Measurements from ENCODE around the gene SEC23B.
A peak's percentile ranks its signal among the peaks of the same experiment; 100 is the strongest.

SEC23B gene

GRCh38 chr20:18566892-18567738, 59.4 kb downstream of the SEC23B start, which contains the start of gene SMIM26:
TSS of gene SMIM26 (plus strand) at chr20:18567432. CDS start at chr20:18567479, 47 bp downstream.
- Histone ChIP-seq H3K4me2 (ENCODE audit: insufficient read depth, low read length, poor library complexity, severe bottlenecking) (peak within 1 kb of the TSS; percentile 73), H4K91ac (ENCODE audit: low read depth, low read length, poor library complexity) (no peak within 1 kb of the TSS), H3K27ac (replicated peaks; ENCODE audit: low read length) (peak within 1 kb of the TSS; percentile 45), H3K9me3 (replicated peaks in 1 of 2; ENCODE audit: control insufficient read depth in 2 of 2, insufficient read depth in 1 of 2, low read depth in 1 of 2, low read length in 2 of 2) (no peaks in the 10 kb centered on the region), H2AFZ (ENCODE audit: low read length) (peak within 1 kb of the TSS; percentile 86), H3K4me3 (ENCODE audit: low read length in 2 of 2) (peak within 1 kb of the TSS; percentile 63 to 88), H3K4ac (ENCODE audit: low read length) (no peak within 1 kb of the TSS), H3K36me3 (replicated peaks in 1 of 2; ENCODE audit: control insufficient read depth in 2 of 2, insufficient read depth in 2 of 2, low read length in 2 of 2) (peaks cover 12 to 33% of the 10 kb centered on the region in 2 donors), H3K4me1 (ENCODE audit: control insufficient read depth in 2 of 2, insufficient read depth in 1 of 2, low read depth in 1 of 2, low read length in 2 of 2) (peaks cover 3 to 4% of the 10 kb centered on the region in 2 donors), H3K14ac (ENCODE audit: low read length) (peak within 1 kb of the TSS; percentile 64), H3K27me3 (ENCODE audit: control insufficient read depth in 3 of 3, insufficient read depth in 3 of 3, low read depth in 1 of 3, low read length in 3 of 3) (no peaks in the 10 kb centered on the region), H3K18ac (ENCODE audit: low read length) (peak within 1 kb of the TSS; percentile 92), H3K9ac (ENCODE audit: low read depth, low read length, poor library complexity) (peak within 1 kb of the TSS; percentile 97), H4K8ac (ENCODE audit: low read depth, low read length) (peak within 1 kb of the TSS; percentile 56), H2BK15ac (ENCODE audit: low read length) (no peak within 1 kb of the TSS), H3K79me1 (ENCODE audit: low read depth, low read length) (no peaks in the 10 kb centered on the region), H2AK5ac (ENCODE audit: low read depth, low read length) (no peak within 1 kb of the TSS), H2BK120ac (ENCODE audit: low read depth, low read length) (no peak within 1 kb of the TSS), H2BK5ac (ENCODE audit: low read length) (peak within 1 kb of the TSS; percentile 44), H2BK12ac (ENCODE audit: low read length) (no peak within 1 kb of the TSS), H3K23ac (ENCODE audit: low read depth, low read length, poor library complexity) (peak within 1 kb of the TSS; percentile 94)
- peak; percentile 67 for DNase-seq (ENCODE audit: low spot score)
- 100% methylated on average over 2 of the region's 51 CpGs; no CpG with 5 or more reads in 1 of the 2 donors for WGBS, 2 donors (ENCODE audit: extremely low coverage in 2 of 2, insufficient read length in 2 of 2, insufficient replicate concordance in 1 of 2)

GRCh38 chr20:18567739-18568091, 60.0 kb downstream of the SEC23B start:
- Histone ChIP-seq H3K27me3 (ENCODE audit: control insufficient read depth in 3 of 3, insufficient read depth in 3 of 3, low read depth in 1 of 3, low read length in 3 of 3) (no peaks in the 10 kb centered on the region), H2BK5ac (ENCODE audit: low read length) (no peak overlapping the region), H3K4me2 (ENCODE audit: insufficient read depth, low read length, poor library complexity, severe bottlenecking) (peak overlapping the region; percentile 73), H3K4me3 (ENCODE audit: low read length in 2 of 2) (peak overlapping the region; percentile 63 to 88), H3K23ac (ENCODE audit: low read depth, low read length, poor library complexity) (no peak overlapping the region), H2BK120ac (ENCODE audit: low read depth, low read length) (no peak overlapping the region), H2BK12ac (ENCODE audit: low read length) (no peak overlapping the region), H4K8ac (ENCODE audit: low read depth, low read length) (no peak overlapping the region), H3K4ac (ENCODE audit: low read length) (no peak overlapping the region), H3K79me1 (ENCODE audit: low read depth, low read length) (no peaks in the 10 kb centered on the region), H3K9me3 (replicated peaks in 1 of 2; ENCODE audit: control insufficient read depth in 2 of 2, insufficient read depth in 1 of 2, low read depth in 1 of 2, low read length in 2 of 2) (no peaks in the 10 kb centered on the region), H2BK15ac (ENCODE audit: low read length) (no peak overlapping the region), H2AK5ac (ENCODE audit: low read depth, low read length) (no peak overlapping the region), H3K36me3 (replicated peaks in 1 of 2; ENCODE audit: control insufficient read depth in 2 of 2, insufficient read depth in 2 of 2, low read length in 2 of 2) (peaks cover 12 to 30% of the 10 kb centered on the region in 2 donors), H3K9ac (ENCODE audit: low read depth, low read length, poor library complexity) (no peak overlapping the region), H2AFZ (ENCODE audit: low read length) (peak overlapping the region; percentile 86), H3K14ac (ENCODE audit: low read length) (no peak overlapping the region), H3K18ac (ENCODE audit: low read length) (no peak overlapping the region), H3K4me1 (ENCODE audit: control insufficient read depth in 2 of 2, insufficient read depth in 1 of 2, low read depth in 1 of 2, low read length in 2 of 2) (peaks cover 3 to 4% of the 10 kb centered on the region in 2 donors), H4K91ac (ENCODE audit: low read depth, low read length, poor library complexity) (no peak overlapping the region), H3K27ac (replicated peaks; ENCODE audit: low read length) (no peak overlapping the region)
- no peak for DNase-seq (ENCODE audit: low spot score)
- WGBS, 2 donors (ENCODE audit: extremely low coverage in 2 of 2, insufficient read length in 2 of 2, insufficient replicate concordance in 1 of 2), result no CpG with 5 or more reads among the region's 6 CpGs

GRCh38 chr20:18571009-18571408, 63.3 kb downstream of the SEC23B start:
- H4K91ac ChIP-seq (ENCODE audit: low read depth, low read length, poor library complexity), result no peak overlapping the region
- no peaks in the 10 kb centered on the region for H3K79me1 ChIP-seq (ENCODE audit: low read depth, low read length)
- H3K4me2 ChIP-seq (ENCODE audit: insufficient read depth, low read length, poor library complexity, severe bottlenecking), result no peak overlapping the region
- no peak overlapping the region for H3K9ac ChIP-seq (ENCODE audit: low read depth, low read length, poor library complexity)
- no peak overlapping the region for H3K18ac ChIP-seq (ENCODE audit: low read length)
- H3K27ac ChIP-seq (replicated peaks; ENCODE audit: low read length), result no peak overlapping the region
- H2AK5ac ChIP-seq (ENCODE audit: low read depth, low read length), result no peak overlapping the region
- H2BK15ac ChIP-seq (ENCODE audit: low read length), result no peak overlapping the region
- H3K23ac ChIP-seq (ENCODE audit: low read depth, low read length, poor library complexity), result no peak overlapping the region
- H3K27me3 ChIP-seq (ENCODE audit: control insufficient read depth in 3 of 3, insufficient read depth in 3 of 3, low read depth in 1 of 3, low read length in 3 of 3), result no peaks in the 10 kb centered on the region
- peaks cover 12 to 30% of the 10 kb centered on the region in 2 donors for H3K36me3 ChIP-seq (replicated peaks in 1 of 2; ENCODE audit: control insufficient read depth in 2 of 2, insufficient read depth in 2 of 2, low read length in 2 of 2)
- DNase-seq (ENCODE audit: low spot score), result no peak
- H3K14ac ChIP-seq (ENCODE audit: low read length), result no peak overlapping the region
- no peak overlapping the region for H4K8ac ChIP-seq (ENCODE audit: low read depth, low read length)
- no peak overlapping the region for H2BK12ac ChIP-seq (ENCODE audit: low read length)
- no peak overlapping the region for H3K4me3 ChIP-seq (ENCODE audit: low read length in 2 of 2)
- peaks cover 3 to 4% of the 10 kb centered on the region in 2 donors for H3K4me1 ChIP-seq (ENCODE audit: control insufficient read depth in 2 of 2, insufficient read depth in 1 of 2, low read depth in 1 of 2, low read length in 2 of 2)
- H2AFZ ChIP-seq (ENCODE audit: low read length), result no peak overlapping the region
- no peak overlapping the region for H2BK5ac ChIP-seq (ENCODE audit: low read length)
- WGBS, 2 donors (ENCODE audit: extremely low coverage in 2 of 2, insufficient read length in 2 of 2, insufficient replicate concordance in 1 of 2), result no CpG with 5 or more reads among the region's 2 CpGs
- H3K9me3 ChIP-seq (replicated peaks in 1 of 2; ENCODE audit: control insufficient read depth in 2 of 2, insufficient read depth in 1 of 2, low read depth in 1 of 2, low read length in 2 of 2), result no peaks in the 10 kb centered on the region
- no peak overlapping the region for H3K4ac ChIP-seq (ENCODE audit: low read length)
- H2BK120ac ChIP-seq (ENCODE audit: low read depth, low read length), result no peak overlapping the region

- no peak for DNase-seq (ENCODE audit: low spot score)
- H2AFZ ChIP-seq (ENCODE audit: low read length), result no peak overlapping the region
- no peak overlapping the region for H2BK120ac ChIP-seq (ENCODE audit: low read depth, low read length)
Observed at GRCh38 chr20:18571578-18571977, 63.8 kb downstream of the SEC23B start.

More at GRCh38 chr20:18571578-18571977, 63.8 kb downstream of the SEC23B start:
- no peak overlapping the region for H2BK12ac ChIP-seq (ENCODE audit: low read length)
- H3K14ac ChIP-seq (ENCODE audit: low read length), result no peak overlapping the region
- H2AK5ac ChIP-seq (ENCODE audit: low read depth, low read length), result no peak overlapping the region
- no peak overlapping the region for H4K8ac ChIP-seq (ENCODE audit: low read depth, low read length)
- H3K79me1 ChIP-seq (ENCODE audit: low read depth, low read length), result no peaks in the 10 kb centered on the region
- no peak overlapping the region for H4K91ac ChIP-seq (ENCODE audit: low read depth, low read length, poor library complexity)
- peaks cover 12 to 30% of the 10 kb centered on the region in 2 donors for H3K36me3 ChIP-seq (replicated peaks in 1 of 2; ENCODE audit: control insufficient read depth in 2 of 2, insufficient read depth in 2 of 2, low read length in 2 of 2)
- no peak overlapping the region for H2BK5ac ChIP-seq (ENCODE audit: low read length)
- H3K18ac ChIP-seq (ENCODE audit: low read length), result no peak overlapping the region
- no peak overlapping the region for H2BK15ac ChIP-seq (ENCODE audit: low read length)
- no peak overlapping the region for H3K9ac ChIP-seq (ENCODE audit: low read depth, low read length, poor library complexity)
- H3K27ac ChIP-seq (replicated peaks; ENCODE audit: low read length), result no peak overlapping the region
- H3K27me3 ChIP-seq (ENCODE audit: control insufficient read depth in 3 of 3, insufficient read depth in 3 of 3, low read depth in 1 of 3, low read length in 3 of 3), result no peaks in the 10 kb centered on the region
- H3K9me3 ChIP-seq (replicated peaks in 1 of 2; ENCODE audit: control insufficient read depth in 2 of 2, insufficient read depth in 1 of 2, low read depth in 1 of 2, low read length in 2 of 2), result no peaks in the 10 kb centered on the region
- no peak overlapping the region for H3K4me2 ChIP-seq (ENCODE audit: insufficient read depth, low read length, poor library complexity, severe bottlenecking)
- WGBS, 2 donors (ENCODE audit: extremely low coverage in 2 of 2, insufficient read length in 2 of 2, insufficient replicate concordance in 1 of 2), result no CpG with 5 or more reads among the region's 2 CpGs
- H3K23ac ChIP-seq (ENCODE audit: low read depth, low read length, poor library complexity), result no peak overlapping the region
- H3K4ac ChIP-seq (ENCODE audit: low read length), result no peak overlapping the region
- H3K4me3 ChIP-seq (ENCODE audit: low read length in 2 of 2), result no peak overlapping the region
- peaks cover 1 to 3% of the 10 kb centered on the region in 2 donors for H3K4me1 ChIP-seq (ENCODE audit: control insufficient read depth in 2 of 2, insufficient read depth in 1 of 2, low read depth in 1 of 2, low read length in 2 of 2)
